CD4-positive, alpha-beta T cell treated with Interferon gamma for 1 hour (primary cell): Measurements from ENCODE around the gene MTREX.

Source experiments
- DNase-seq: peaks from one replicate; pipeline ENCODE4 v3.0.0-alpha.2; 2020

The MTREX gene

GRCh38 chr5:55325621-55326020, 17.8 kb downstream of the MTREX start:
- no peak for DNase-seq

- DNase-seq: no peak
Measured at GRCh38 chr5:55327281-55327680, 19.5 kb downstream of the MTREX start.

- DNase-seq: no peak
Measured at GRCh38 chr5:55331321-55331720, 23.5 kb downstream of the MTREX start.

- no peak for DNase-seq
Measured at GRCh38 chr5:55333017-55333416, 25.2 kb downstream of the MTREX start.

- DNase-seq: no peak
Measured at GRCh38 chr5:55333811-55334210, 26.0 kb downstream of the MTREX start.

- DNase-seq: no peak
Measured at GRCh38 chr5:55338092-55338613, 30.4 kb downstream of the MTREX start.

DNA sequence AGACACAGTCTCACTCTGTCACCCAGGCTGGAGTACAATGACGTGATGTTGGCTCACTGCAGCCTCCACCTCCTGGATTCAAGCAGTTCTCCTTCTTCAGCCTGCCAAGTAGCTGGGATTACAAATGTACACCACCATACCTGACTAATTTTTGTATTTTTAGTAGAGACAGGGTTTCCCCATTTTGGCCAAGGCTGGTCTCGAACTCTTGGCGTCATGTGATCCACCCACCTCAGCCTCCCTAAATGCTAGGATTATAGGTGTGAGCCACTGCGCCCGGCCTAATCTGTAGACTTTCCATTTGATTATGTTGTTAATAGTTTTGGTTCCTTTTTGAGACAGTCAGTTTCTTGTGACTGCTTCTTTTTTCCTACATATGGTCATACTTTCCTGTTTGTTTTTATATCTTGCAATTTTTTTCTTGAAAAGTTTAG, 31.0 kb downstream of the MTREX start:
- DNase-seq: no peak

DNA sequence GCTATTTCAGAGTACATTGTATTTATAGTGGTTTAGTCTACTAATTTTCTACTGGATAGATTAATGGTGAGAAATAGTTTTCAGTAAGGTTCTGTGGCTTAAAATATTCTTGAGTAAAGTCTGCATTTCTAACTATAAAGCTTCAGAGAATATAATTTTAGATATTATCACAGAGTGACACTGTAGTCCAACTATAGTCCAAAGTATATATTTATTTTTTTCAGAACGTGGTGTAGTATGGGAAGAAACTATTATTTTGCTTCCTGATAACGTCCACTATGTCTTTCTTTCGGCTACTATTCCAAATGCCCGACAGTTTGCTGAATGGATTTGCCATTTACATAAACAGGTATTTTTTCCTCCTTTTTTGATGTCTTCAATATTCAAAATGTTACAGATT, 35.3 kb downstream of the MTREX start:
- no peak for DNase-seq

DNA sequence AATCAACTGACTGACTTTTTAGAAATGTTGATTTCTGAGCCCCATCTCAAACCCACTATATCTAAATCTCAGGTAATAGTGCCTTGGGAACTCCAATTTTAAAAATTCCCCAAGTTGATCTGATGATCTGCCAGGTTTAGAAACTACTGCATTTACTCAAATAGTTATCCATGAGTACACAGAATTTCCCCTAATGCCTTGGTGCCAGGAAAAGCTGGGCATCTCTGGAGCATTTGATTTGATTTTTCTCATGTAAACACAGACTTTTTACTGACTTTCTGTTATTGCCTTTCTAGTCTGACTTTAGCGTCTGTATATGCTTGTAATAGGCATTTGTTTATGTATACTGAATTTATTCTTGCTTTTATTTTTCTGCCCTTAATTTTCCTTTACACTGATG, 35.8 kb downstream of the MTREX start:
- DNase-seq: no peak

DNA sequence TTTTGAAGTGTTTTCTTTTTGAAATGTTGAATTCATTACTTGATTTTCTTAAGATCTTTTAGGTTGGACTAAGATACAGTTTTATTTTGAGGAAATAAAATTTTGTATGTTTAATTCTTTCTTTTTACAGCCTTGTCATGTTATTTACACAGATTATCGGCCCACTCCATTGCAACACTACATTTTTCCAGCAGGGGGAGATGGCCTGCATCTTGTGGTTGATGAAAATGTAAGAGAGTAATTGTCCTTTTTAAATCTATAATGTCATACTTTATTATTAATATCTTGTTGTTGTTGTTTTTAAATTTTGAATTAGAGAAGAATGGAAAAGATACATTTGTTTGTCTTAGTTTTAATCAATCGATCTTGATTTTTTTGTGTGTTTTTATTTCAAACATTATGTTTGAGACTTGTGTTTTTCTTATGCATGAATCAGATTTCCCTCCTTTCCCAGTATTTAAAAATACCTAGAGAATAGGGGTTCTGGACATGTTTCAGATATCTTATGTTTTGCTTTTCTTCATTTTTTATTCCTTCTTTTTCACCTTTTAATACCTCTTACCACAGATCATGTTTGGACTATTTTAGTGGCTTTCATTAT, 36.7 kb downstream of the MTREX start:
- DNase-seq: peak; percentile 26

GRCh38 chr5:55345327-55345726, 37.5 kb downstream of the MTREX start:
- DNase-seq: no peak

DNA sequence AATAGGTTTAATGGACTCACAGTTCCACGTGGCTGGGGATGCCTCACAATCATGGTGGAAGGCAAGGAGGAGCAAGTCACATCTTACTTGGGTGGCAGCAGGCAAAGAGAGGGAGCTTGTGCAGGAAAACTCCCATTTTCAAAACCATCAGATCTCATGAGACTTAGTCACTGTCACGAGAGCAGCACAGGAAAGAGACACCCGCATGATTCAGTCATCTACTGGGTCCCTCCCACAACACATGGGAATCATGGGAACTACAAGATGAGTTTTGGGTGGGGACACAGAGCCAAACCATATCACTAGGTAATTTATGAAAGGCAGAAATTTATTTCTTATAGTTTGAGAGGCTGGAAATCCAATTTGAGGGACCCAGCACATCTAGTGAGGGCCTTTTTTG, 40.0 kb downstream of the MTREX start:
- DNase-seq: no peak

GRCh38 chr5:55350754-55351153, 43.0 kb downstream of the MTREX start:
- DNase-seq: no peak

DNA sequence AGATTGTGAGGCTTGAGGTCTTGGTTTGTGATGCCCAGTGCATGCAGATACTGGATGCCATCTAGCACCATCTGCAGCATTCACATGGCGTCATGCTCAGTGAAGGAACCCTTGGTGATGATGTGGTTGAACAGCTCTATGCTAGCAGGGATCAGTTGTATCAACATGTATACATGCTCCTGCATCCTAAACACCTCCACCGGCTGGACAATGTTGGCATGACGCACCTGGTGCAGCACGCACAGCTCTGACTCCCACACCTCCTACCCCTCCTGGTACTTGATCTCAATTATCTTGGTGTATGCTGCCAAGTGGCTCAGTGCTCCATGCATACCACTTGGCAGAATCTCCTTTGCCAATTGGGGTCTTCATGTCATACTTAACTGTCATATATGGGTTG, 49.1 kb downstream of the MTREX start:
- no peak for DNase-seq

GRCh38 chr5:55360190-55360589, 52.4 kb downstream of the MTREX start:
- no peak for DNase-seq

GRCh38 chr5:55363856-55364255, 56.1 kb downstream of the MTREX start:
- DNase-seq: no peak

GRCh38 chr5:55364537-55365055, 56.8 kb downstream of the MTREX start:
- DNase-seq: no peak

DNA sequence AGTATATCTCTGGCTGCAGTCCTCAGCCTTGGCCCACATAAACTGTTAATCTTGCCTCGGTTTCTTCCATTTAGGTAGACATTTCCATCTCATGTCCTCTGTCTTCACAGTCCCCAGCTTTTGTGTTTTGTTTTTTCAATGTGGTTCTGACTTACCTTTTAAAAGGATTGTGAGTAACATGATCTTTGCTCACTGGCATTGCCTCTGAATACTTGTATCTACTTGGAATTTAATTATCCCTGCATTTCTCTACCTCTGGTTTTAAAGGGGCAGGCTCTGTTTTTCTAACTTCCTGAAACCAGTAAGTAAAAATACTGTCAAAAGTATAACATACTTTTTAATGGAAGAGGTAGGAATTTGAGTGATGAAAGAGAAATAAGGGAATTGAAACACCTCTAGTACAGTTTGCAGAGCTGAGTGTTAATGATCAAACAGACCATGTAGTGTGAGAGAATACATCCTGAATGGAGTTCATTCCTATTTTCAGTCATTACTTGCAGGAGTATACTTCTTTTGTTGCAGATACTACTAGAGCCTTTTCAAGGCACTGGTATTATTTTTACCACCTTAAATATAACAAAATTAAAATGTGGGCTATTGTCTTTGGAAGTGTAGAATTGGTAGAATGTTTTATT, 62.6 kb downstream of the MTREX start:
- no peak for DNase-seq

GRCh38 chr5:55371145-55371544, 63.4 kb downstream of the MTREX start:
- no peak for DNase-seq

DNA sequence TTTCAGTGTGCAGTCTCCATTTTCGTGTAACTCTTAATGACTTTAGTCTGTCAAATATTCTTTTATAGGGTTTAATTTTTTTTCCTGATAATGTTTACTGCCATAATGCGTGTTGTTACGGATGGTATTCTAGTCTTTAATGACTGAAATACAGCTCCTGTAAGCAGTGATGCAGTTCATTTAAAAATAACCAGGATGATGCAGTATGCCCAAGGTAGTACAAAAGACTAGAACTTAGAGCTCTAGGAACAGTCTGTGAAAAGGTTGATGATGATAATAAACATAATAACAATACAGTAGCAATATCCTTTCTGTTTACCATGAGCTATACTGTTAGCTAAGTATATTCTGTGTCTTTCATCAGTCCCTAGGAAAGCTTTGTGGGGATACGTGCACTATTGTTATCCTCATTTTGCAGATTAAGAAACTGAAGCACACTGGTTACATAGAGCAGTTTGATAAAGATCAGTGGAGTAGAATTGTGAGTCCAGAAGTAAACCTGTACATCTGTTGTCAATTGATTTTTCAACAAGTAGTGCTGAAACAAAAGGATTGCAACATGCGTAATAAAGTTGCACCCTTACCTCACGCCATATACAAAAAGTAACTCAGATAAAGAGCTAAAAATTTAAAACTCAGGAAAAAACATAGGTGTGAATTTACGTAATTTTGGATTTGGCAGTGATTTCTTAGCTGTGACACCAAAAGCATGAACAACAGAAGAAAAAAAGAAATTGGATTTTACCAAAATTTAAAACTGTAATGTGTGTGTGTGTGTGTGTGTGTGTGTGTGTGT, 64.5 kb downstream of the MTREX start:
- DNase-seq: no peak

GRCh38 chr5:55377810-55378209, 70.0 kb downstream of the MTREX start:
- DNase-seq: no peak

- DNase-seq: no peak
Measured at GRCh38 chr5:55383254-55383653, 75.5 kb downstream of the MTREX start.

- no peak for DNase-seq
Measured at GRCh38 chr5:55384072-55384471, 76.3 kb downstream of the MTREX start.

- DNase-seq: no peak
Measured at GRCh38 chr5:55385227-55385626, 77.4 kb downstream of the MTREX start.
